Measurements from ENCODE around the gene BAIAP3.

The BAIAP3 gene

DNA sequence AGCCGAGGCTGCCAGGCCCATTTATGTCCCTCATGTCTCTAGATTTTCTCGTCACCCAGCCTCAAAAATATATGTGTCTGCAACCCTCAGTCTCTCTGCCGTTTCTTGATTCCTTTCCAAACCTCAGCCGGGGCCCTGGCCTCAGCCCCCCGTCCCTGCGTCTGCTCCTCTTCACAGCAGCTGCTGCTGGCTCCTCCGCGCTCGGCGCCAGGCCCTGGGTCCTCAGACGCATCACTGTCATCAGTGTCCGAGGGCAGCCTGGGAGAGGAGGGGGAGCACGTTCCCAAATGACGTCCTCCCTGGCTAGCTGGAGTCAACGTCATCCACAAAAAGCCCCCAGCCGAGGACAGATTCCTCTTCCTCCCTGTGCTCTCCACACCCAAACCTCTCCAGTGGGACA is 15.9 kb downstream of the BAIAP3 start:
- DNase-seq: no peak

DNA sequence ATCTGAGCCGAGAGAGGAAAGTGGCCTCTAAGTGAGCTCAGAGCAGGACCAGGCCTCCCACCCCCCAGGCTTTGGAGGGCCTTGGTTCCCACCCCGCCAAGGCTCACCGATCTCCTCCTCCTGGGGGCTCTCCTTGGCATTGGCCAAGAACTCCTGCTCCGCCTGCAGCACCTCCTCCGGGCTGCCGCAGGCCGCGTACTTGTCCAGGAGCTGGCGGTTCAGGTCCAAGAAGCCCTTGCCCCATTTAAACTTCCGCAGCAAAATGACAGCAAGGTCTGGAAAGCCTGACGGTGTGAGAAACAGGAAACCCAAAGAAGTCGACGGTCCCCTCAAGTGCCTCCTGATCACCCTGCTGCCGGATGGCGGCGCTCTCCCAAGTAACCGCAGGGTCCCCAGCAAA is 16.5 kb downstream of the BAIAP3 start:
- DNase-seq: no peak

GRCh38 chr16:1350691-1351090 is 17.2 kb downstream of the BAIAP3 start:
- DNase-seq: no peak

- no peak for DNase-seq
These were observed 17.8 kb downstream of the BAIAP3 start for GRCh38 chr16:1351215-1351581.

DNA sequence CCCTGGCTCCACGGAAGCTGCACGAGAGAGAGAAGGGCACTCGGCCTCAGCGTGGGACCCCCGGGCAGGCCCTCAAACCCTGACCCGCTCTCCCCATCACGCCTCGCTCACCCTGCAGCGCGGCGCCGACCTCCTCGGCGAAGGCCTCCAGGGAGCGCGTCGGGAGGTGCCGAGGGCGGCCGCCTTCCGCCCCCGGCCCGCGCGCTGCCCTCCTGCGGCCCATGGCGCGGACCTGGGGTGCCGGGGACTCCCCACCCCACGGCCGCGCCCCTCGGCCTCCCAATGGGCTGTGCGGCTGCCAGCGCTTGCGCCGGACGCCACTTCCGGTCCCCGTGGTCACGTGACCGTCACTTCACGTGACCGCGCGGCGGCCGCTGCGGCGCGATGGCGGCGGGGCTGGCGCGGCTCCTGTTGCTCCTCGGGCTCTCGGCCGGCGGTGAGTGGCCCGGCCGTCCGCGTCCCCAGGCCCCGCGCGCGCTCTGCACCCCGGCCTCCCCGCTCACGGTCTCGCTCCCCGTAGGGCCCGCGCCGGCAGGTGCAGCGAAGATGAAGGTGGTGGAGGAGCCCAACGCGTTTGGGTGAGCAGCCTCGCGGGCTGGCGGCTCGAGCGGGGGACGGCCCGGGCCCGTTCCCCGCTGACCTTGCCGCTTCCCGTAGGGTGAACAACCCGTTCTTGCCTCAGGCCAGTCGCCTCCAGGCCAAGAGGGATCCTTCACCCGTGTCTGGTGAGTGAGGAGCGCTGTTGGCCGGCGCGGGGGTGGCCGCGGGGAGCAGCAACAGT is 18.3 kb downstream of the BAIAP3 start, which contains the start of the genes GNPTG and TSR3:
Gene GNPTG, plus strand, starts transcription at position 350 of the 781 bp plus-strand sequence. Its CDS starts 35 bp downstream, at position 385.
Gene TSR3, minus strand, starts transcription at position 297 of the 781 bp plus-strand sequence. Its CDS starts 74 bp downstream, at position 223.
- peak; percentile 36 for DNase-seq

GRCh38 chr16:1354815-1355540 is 21.5 kb downstream of the BAIAP3 start:
- DNase-seq: no peak

DNA sequence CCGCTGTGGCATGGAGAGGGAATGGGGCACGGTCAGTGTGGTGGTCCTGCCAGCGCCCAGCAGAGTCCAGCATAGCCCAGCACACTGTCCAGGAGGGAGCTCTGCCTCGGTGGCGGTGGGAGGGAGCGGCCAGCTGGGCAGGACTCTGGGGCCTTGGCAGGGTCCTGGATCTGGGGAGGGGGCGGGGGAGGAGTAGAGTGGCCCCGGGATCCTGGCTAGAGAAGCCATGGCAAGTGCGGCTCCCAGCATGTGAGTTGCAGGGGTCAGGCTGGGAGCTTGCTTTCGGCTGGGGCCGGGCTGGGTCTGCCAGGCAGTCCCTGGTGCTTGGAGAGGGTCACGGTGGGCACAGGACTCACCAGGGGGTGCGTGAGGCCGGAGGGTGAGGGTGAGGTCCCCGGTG is 22.1 kb downstream of the BAIAP3 start:
- no peak for DNase-seq

DNA sequence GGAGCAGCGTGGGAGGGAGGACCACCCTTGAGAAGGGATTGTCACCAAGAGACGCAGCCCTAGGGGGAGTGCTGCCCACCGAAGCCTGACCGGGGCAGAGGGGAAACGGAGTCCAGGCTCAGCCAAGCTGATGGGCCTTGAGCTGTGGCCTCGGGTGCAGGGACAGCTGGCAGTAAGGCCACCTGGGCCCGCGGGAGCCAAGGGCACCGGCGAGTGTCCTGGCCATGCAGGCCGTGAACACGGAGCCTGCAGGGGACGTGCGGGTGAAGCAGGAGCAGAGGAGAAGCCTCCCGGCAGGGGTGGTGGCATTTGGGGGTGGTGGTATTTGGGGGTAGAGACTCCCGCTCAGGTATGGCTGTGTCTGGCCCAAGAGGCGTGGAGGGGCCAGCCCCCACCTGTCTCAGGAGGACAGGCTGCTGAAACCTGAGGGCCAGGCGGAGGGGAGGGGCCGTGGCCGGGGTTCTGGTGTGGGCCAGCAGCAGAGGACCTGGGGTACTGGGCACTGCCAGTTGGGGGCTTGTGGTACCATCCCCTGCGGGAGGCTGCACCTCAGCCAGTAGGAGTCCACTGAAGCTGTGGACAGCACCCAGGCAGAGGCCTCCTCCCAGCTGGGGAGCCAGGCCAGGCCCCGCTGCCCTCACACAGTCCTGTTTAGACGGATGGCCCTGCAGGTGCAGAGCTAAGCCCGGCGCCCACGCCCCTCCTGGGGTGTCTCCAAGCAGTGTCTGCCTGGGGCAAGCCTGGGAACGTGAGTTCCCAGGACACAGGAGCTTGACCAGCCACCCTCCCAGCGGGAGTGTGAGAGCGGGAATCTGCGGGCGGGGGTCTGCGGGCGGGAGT is 22.8 kb downstream of the BAIAP3 start:
- no peak for DNase-seq

GRCh38 chr16:1357906-1358566 is 24.6 kb downstream of the BAIAP3 start:
- no peak for DNase-seq

GRCh38 chr16:1361685-1362360 is 28.4 kb downstream of the BAIAP3 start:
- DNase-seq: no peak

DNA sequence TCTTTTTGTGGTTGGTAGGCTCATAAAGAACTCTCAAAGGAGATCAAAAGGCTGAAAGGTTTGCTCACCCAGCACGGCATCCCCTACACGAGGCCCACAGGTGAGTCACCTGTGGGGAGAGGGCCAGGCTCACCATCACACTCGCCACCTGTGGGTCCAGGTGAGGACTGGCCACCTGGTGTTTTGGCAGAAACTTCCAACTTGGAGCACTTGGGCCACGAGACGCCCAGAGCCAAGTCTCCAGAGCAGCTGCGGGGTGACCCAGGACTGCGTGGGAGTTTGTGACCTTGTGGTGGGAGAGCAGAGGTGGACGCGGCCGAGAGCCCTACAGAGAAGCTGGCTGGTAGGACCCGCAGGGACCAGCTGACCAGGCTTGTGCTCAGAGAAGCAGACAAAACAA is 29.4 kb downstream of the BAIAP3 start:
- DNase-seq: no peak

GRCh38 chr16:1363501-1364041 is 30.1 kb downstream of the BAIAP3 start:
- no peak for DNase-seq

DNA sequence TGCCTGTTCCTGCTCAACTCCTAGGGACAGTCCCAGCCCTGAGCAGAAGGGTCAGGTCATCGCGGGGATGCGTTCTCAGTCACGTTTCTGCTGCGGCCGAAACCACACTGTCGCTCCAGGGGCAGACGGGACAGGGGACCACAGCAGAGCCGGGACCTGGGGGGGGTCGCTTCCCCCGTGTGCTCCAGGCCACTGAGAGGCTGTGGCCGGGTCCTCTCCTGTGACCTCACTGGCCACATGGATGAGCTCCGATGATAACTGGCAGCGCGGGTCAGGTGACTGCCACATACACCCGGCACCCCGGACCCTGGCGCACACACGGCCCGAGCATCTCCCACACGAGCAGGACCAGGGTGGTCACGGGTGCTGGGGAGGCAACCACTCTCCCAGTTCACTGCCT is 31.1 kb downstream of the BAIAP3 start:
- no peak for DNase-seq

- no peak for DNase-seq
These were observed 32.7 kb downstream of the BAIAP3 start for GRCh38 chr16:1366060-1366711.

- DNase-seq: no peak
These were observed 33.4 kb downstream of the BAIAP3 start for GRCh38 chr16:1366712-1367299.

GRCh38 chr16:1367486-1368174 is 34.2 kb downstream of the BAIAP3 start:
- DNase-seq: no peak

GRCh38 chr16:1371054-1371978 is 37.9 kb downstream of the BAIAP3 start:
- no peak for DNase-seq

GRCh38 chr16:1372292-1372950 is 39.0 kb downstream of the BAIAP3 start:
- DNase-seq: no peak
